BLaER1 treated with 17β-estradiol and CSF1 and Interleukin-3, amounts not matched to agents 10 nM and 100 nM (cell line): Measurements from ENCODE around the gene RAB8B.
A peak's percentile ranks its signal among the peaks of the same experiment; 100 is the strongest.

Experiments used
- H3K27ac ChIP-seq, 11 experiments: shearing (Covaris generic); formaldehyde crosslinking; 2 replicates each; pipeline ENCODE4 v1.8.1; 2022
- H3K27me3 ChIP-seq, 11 experiments: shearing (Covaris generic); formaldehyde crosslinking; 2 replicates each; pipeline ENCODE4 v1.8.1; 2022
- H3K36me3 ChIP-seq, 11 experiments: shearing (Covaris generic); formaldehyde crosslinking; 2 replicates each; pipeline ENCODE4 v1.8.1; 2022
- H3K4me1 ChIP-seq, 10 experiments: shearing (Covaris generic); formaldehyde crosslinking; 2 replicates each; pipeline ENCODE4 v1.8.1; 2022
- H3K4me2 ChIP-seq, 11 experiments: shearing (Covaris generic); formaldehyde crosslinking; 2 replicates each; pipeline ENCODE4 v1.8.1; 2022
- H3K4me3 ChIP-seq, 10 experiments: shearing (Covaris generic); formaldehyde crosslinking; 2 replicates each; pipeline ENCODE4 v1.8.1; 2022
- H3K9ac ChIP-seq, 11 experiments: shearing (Covaris generic); formaldehyde crosslinking; 2 replicates each; pipeline ENCODE4 v1.8.1; 2022
- H3K9me3 ChIP-seq, 11 experiments: shearing (Covaris generic); formaldehyde crosslinking; replicated peaks in 1 of 11; 2 replicates each; pipeline ENCODE4 v1.8.1; 2022
- H4K20me1 ChIP-seq, 11 experiments: shearing (Covaris generic); formaldehyde crosslinking; 2 replicates each; pipeline ENCODE4 v1.8.1; 2022
- Cebpa-rat ChIP-seq, 11 experiments: shearing (Covaris generic); IDR thresholded peaks; 2 replicates each; pipeline ENCODE4 v1.8.1; 2022

The RAB8B gene

DNA sequence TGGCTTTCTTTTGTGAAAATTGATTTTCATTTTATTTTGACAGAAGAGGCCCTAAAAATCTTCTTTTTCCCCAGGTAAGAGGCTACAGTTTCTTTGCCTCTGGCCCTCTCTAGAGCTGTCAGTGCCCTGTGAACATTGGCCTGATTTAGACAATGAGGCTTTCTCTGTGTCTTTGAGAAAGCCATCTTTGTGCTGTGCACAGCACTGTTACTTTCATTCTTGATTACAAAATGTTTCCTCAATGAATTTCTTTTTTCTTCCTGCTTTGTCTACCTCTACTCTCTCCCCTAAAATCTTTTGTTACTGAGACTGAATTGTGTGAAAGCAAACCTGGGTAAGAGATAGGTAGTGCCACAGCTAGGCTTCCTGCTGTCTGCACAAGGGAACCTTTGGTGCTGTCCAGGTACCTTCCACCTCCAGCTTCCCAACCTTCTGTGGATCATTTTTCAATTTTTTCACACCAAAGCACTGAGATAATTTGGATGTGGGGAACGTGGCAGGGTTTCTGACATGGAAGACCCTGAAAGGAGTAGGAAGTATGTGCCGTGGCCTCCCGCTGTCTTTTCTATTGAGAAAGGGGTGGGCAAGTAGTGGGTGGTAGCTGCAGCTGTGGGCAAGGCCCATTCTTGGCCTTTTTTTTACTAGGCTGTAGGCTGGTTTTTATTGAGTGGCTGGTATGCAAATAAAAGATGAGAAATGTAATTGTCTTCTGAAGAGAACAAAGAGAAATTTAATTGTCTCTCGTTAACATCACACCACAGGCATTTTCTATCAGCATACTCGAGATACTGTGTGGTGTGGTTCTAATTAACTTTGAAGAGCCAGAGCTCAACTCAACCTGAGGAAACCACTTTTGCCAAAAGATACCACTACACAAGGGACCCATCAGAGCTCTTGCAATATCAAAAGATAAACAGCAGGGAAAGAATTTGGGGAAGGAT is 21.0 kb downstream of the RAB8B start:
- TF ChIP-seq Cebpa-rat (IDR thresholded peaks at IDR 0.05): no peak
- H3K4me2 ChIP-seq: peak overlapping the region; percentile 42 to 93 (median 72)
- H3K4me3 ChIP-seq: no peak overlapping the region

DNA sequence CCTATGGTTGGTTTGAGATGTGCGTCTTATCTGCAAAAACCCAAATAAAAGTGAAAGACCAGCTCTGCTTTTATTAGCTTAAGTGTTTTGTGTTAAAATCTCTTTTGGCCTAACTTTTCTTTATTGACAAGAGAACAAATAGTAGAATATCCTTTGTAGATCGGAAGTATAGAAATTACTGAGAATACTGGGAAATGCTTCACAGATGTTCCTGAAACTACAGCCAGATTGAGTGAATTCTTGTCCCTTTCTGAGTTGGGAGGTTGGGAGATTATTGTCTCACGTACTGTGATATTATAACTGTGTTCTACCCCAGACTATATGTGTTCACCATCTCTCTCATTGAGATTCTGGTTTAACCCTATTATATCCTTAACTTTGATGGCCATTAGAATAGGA is 21.7 kb downstream of the RAB8B start:
- Histone ChIP-seq H3K9ac (peak overlapping the region in 1 of 11 experiments; percentile 8; a peak in 2 of 22 replicates), H3K4me2 (peak overlapping the region; percentile 42 to 93 (median 72)), H3K27ac (peak overlapping the region in 9 of 11 experiments; percentile 21 to 89 (median 77); a peak in 17 of 22 replicates), H3K4me1 (peaks cover 60 to 98% (median 69%) of the 10 kb centered on the region in 10 experiments), H3K4me3 (no peak overlapping the region), H4K20me1 (peaks cover 0 to 88% (median 6%) of the 10 kb centered on the region in 11 experiments; a peak in 9 of 22 replicates), H3K27me3 (no peaks in the 10 kb centered on the region), H3K36me3 (peaks cover 4 to 42% (median 11%) of the 10 kb centered on the region in 11 experiments; a peak in 16 of 22 replicates), H3K9me3 (no peaks in the 10 kb centered on the region)
- no peak for TF ChIP-seq Cebpa-rat (IDR thresholded peaks at IDR 0.05)

More for the DNA sequence above, 21.0 kb downstream of the RAB8B start:
- Histone ChIP-seq H3K27ac (peak overlapping the region in 10 of 11 experiments; percentile 6 to 89 (median 72); a peak in 18 of 22 replicates), H3K36me3 (peaks cover 0 to 37% (median 9%) of the 10 kb centered on the region in 11 experiments; a peak in 10 of 22 replicates), H3K9ac (peak overlapping the region in 2 of 11 experiments; percentile 8 to 24; a peak in 4 of 22 replicates), H4K20me1 (peaks cover 0 to 88% (median 10%) of the 10 kb centered on the region in 11 experiments; a peak in 9 of 22 replicates), H3K9me3 (no peaks in the 10 kb centered on the region), H3K4me1 (peaks cover 60 to 98% (median 69%) of the 10 kb centered on the region in 10 experiments), H3K27me3 (no peaks in the 10 kb centered on the region)

DNA sequence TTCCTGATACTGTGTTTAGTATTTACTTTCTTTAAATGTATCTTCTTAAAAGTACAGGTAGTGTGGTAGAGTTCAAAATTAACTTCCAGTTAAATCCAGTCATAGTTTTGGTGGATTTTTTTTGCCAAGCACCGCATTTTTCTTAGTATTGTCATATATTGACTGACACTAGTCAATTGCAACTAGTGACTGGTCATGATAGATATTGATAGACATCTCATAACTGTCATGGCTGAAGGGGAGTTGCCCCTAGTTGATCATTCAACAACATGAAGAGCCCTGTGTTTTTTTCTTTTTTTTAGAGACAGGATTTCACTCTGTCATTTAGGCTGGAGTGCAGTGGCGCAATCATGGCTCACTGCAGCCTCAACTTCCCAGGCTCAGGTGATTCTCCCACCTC is 22.1 kb downstream of the RAB8B start:
- Histone ChIP-seq H3K27ac (peak overlapping the region in 10 of 11 experiments; percentile 58 to 89 (median 72); a peak in 19 of 22 replicates), H4K20me1 (peaks cover 0 to 88% (median 1%) of the 10 kb centered on the region in 11 experiments; a peak in 7 of 22 replicates)
- no peak for TF ChIP-seq Cebpa-rat (IDR thresholded peaks at IDR 0.05)

DNA sequence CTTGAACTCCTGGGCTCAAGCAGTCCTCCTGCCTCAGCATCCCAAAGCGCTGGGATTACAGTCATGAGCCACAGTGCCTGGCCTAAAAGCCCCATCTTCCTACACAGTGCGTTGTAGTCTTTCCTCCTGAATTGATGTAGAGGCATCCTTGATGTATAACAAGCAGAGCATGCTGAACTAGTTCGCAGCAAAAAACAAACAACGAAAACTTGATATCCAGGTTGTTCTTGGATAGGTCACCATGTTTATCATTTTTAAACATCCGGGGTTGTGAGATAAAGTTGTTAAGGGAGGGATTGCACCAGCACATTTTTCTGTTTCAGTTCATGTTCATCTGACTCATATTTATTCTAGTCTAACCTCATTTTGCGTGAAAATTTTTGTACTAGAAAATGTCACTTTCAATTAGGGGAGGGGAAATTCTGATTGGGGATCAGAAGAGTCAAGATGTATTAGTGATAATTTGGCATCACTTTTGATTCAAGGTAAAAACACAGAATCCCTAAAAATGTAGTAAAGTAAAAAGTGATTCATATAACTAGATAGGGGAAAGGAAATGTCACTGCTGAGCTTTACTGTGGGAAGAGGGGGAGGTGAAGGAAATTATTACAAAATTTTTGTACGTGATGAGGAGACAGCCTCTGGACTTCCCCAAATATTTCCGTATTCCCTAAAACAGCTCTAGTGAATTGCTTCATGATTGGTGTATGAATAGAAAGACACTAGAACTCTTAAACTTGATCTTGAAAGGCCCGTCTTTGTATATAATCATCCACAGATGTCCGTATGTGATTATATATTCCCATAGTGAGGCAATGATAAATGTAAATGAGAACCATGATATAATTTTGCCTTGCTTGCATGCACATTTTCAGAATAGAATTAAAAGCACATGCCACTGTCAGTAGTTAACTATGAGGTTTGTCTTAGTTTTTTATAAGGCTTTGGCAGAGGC is 22.9 kb downstream of the RAB8B start:
- Histone ChIP-seq H4K20me1 (peaks cover 0 to 85% (median 0%) of the 10 kb centered on the region in 11 experiments; a peak in 4 of 22 replicates), H3K36me3 (peaks cover 5 to 46% (median 12%) of the 10 kb centered on the region in 11 experiments; a peak in 15 of 22 replicates), H3K4me1 (peaks cover 60 to 98% (median 68%) of the 10 kb centered on the region in 10 experiments), H3K4me2 (peak overlapping the region; percentile 42 to 93 (median 72); a peak in 21 of 22 replicates), H3K27ac (peak overlapping the region; percentile 34 to 89 (median 66)), H3K27me3 (no peaks in the 10 kb centered on the region), H3K9me3 (no peaks in the 10 kb centered on the region), H3K4me3 (peak overlapping the region in 2 of 10 experiments; percentile 11 to 18; a peak in 2 of 20 replicates), H3K9ac (peak overlapping the region in 9 of 11 experiments; percentile 25 to 76 (median 56); a peak in 14 of 22 replicates)
- peak in 1 of 11 experiments; percentile 17; a peak in 1 of 22 replicates for TF ChIP-seq Cebpa-rat (IDR thresholded peaks at IDR 0.05)

More for the DNA sequence above, 22.1 kb downstream of the RAB8B start:
- H3K4me2 ChIP-seq: peak overlapping the region; percentile 42 to 93 (median 72); a peak in 21 of 22 replicates
- peaks cover 5 to 47% (median 13%) of the 10 kb centered on the region in 11 experiments; a peak in 15 of 22 replicates for H3K36me3 ChIP-seq
- no peaks in the 10 kb centered on the region for H3K27me3 ChIP-seq
- no peaks in the 10 kb centered on the region for H3K9me3 ChIP-seq
- peak overlapping the region in 8 of 11 experiments; percentile 7 to 76 (median 58); a peak in 10 of 22 replicates for H3K9ac ChIP-seq
- peak overlapping the region in 1 of 10 experiments; percentile 18; a peak in 1 of 20 replicates for H3K4me3 ChIP-seq
- peaks cover 60 to 98% (median 69%) of the 10 kb centered on the region in 10 experiments for H3K4me1 ChIP-seq

DNA sequence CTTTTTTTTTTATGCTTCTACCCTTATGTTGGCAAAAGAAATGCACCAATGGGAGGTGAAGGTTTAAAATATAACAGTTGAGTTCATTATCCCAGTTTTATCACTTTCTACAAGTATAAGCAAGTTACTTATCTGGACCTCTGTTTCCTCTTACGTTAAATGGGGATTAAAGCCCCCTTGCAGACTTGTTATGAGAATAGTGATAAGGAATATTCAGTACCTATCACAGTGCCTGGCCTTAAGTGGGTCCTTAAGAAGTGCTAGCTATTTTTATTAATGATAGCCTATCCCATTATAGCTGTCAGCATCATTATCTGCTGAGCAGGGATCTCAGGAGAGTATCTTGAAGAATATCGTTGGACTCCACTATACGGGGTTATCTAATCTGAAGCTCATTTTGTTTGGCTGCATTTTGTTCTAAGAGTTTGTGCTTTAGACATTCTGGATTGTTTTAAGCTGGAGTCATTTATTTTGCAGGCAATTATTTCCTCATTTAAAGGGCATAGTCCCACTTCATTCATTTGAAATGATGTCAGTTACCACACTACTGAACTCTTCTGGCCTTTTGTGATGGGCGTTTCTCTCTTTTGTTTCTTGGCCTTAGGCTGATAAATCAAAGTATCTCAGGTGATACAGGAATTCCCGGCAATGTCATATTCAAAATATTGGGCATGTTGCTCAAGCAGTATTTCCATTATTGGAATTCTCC is 28.8 kb downstream of the RAB8B start:
- peaks cover 0 to 8% (median 0%) of the 10 kb centered on the region in 11 experiments; a peak in 7 of 22 replicates for H3K9me3 ChIP-seq
- H3K4me2 ChIP-seq: peak overlapping the region; percentile 3 to 77 (median 53); a peak in 18 of 22 replicates
- H3K36me3 ChIP-seq: peaks cover 8 to 63% (median 40%) of the 10 kb centered on the region in 11 experiments; a peak in 20 of 22 replicates
- peaks cover 12 to 95% (median 35%) of the 10 kb centered on the region in 10 experiments; a peak in 19 of 20 replicates for H3K4me1 ChIP-seq
- peaks cover 0 to 82% (median 0%) of the 10 kb centered on the region in 11 experiments; a peak in 5 of 22 replicates for H4K20me1 ChIP-seq
- H3K27me3 ChIP-seq: no peaks in the 10 kb centered on the region
- H3K4me3 ChIP-seq: no peak overlapping the region
- H3K27ac ChIP-seq: peak overlapping the region in 6 of 11 experiments; percentile 3 to 40 (median 18); a peak in 7 of 22 replicates
- H3K9ac ChIP-seq: no peak overlapping the region
- no peak for TF ChIP-seq Cebpa-rat (IDR thresholded peaks at IDR 0.05)

DNA sequence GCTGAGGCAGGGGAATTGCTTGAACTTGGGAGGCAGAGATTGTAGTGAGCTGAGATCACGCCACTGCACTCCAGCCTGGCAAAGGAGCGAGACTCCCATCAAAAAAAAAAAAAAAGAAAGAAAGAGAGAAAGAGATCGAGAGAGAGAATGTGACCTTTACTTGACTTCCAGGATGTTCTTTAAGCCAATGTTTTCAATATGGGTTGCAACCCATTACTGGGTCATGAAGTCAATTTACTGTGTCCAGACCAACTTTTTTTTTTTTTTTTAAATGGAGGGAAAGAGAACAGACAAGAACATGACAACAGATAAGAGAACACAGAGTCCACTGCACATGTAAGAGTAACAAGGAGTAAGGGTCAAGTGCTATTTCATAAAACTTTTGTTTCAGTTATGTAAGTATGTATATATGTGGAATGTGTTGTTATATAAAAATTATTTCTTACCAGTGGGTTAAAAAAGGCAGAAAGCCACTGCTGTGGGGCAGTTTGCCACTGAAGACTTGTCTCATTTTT is 29.8 kb downstream of the RAB8B start:
- Histone ChIP-seq H3K4me2 (peak overlapping the region in 1 of 11 experiments; percentile 85; a peak in 2 of 22 replicates), H3K27me3 (no peaks in the 10 kb centered on the region), H3K4me1 (peaks cover 3 to 95% (median 26%) of the 10 kb centered on the region in 10 experiments; a peak in 18 of 20 replicates), H3K9me3 (peaks cover 0 to 8% (median 0%) of the 10 kb centered on the region in 11 experiments; a peak in 7 of 22 replicates), H3K4me3 (no peak overlapping the region), H3K9ac (no peak overlapping the region), H4K20me1 (peaks cover 0 to 82% (median 0%) of the 10 kb centered on the region in 11 experiments; a peak in 5 of 22 replicates), H3K27ac (no peak overlapping the region), H3K36me3 (peaks cover 18 to 68% (median 49%) of the 10 kb centered on the region in 11 experiments; a peak in 21 of 22 replicates)
- no peak for TF ChIP-seq Cebpa-rat (IDR thresholded peaks at IDR 0.05)

DNA sequence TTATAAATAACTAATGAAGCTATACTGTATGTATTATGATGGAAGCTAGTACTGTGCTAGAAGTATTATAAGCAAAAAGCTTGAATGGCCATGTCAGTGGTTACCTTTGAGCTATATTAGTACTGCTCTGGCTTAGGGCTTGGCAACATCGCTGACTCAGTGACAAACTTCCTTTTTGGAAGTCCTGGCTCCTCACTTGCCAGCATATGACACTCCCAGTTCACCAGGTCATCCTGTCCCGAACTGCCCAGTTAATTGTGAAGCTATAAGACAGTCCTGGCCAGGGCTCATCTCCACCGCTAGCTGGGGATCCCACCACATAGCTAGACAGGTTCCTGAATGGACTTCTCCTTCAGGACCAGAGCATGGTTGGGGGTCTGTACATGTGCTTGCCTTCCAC is 31.9 kb downstream of the RAB8B start:
- Histone ChIP-seq H3K4me2 (peak overlapping the region in 6 of 11 experiments; percentile 25 to 86 (median 60); a peak in 11 of 22 replicates), H3K27ac (peak overlapping the region in 3 of 11 experiments; percentile 20 to 32 (median 27); a peak in 5 of 22 replicates), H4K20me1 (peaks cover 0 to 77% (median 0%) of the 10 kb centered on the region in 11 experiments; a peak in 5 of 22 replicates), H3K27me3 (no peaks in the 10 kb centered on the region), H3K9me3 (peaks cover 0 to 8% (median 0%) of the 10 kb centered on the region in 11 experiments; a peak in 7 of 22 replicates), H3K9ac (0 out of 22 replicates have a peak overlapping the region, but pooled peaks of 1 of the 11 experiments have one; percentile 28), H3K36me3 (peaks cover 21 to 66% (median 46%) of the 10 kb centered on the region in 11 experiments; a peak in 21 of 22 replicates), H3K4me1 (peaks cover 3 to 97% (median 32%) of the 10 kb centered on the region in 10 experiments; a peak in 17 of 20 replicates), H3K4me3 (no peak overlapping the region)
- no peak for TF ChIP-seq Cebpa-rat (IDR thresholded peaks at IDR 0.05)
